ENCODE measurements around the gene SMC4. TPM values are rescaled to one million over a fixed set of nuclear protein-coding genes. Genes with fewer than 3 reads are reported as not detected.
A peak's percentile ranks its signal among the peaks of the same experiment; 100 is the strongest.

The SMC4 gene
- total and polyA plus RNA-seq, 10 of the 15 experiments (the other 5 are each of a cell fraction or from before 2014, with no cell fraction given): 75.6 to 288 (median 136) TPM

GRCh38 chr3:160434071-160434470 is 34.6 kb downstream of the SMC4 start:
- 69% methylated on average over 2 of the region's 2 CpGs for WGBS (ENCODE audit: insufficient coverage, insufficient replicate concordance, low lambda C conversion rate, missing lambda C conversion rate)
- no peak overlapping the region for H3K27ac ChIP-seq (ENCODE audit: control insufficient read depth, insufficient read depth)
- no peak for FAIRE-seq
- H4K20me1 ChIP-seq (ENCODE audit: control insufficient read depth, insufficient read depth): no peaks in the 10 kb centered on the region
- no peak overlapping the region for H3K9ac ChIP-seq (ENCODE audit: control insufficient read depth, insufficient read depth, low read length)
- H2AFZ ChIP-seq (ENCODE audit: control insufficient read depth, low read depth, low read length): no peak overlapping the region
- H3K27me3 ChIP-seq (replicated peaks in 1 of 2; ENCODE audit: control insufficient read depth in 2 of 2, insufficient read depth in 2 of 2, low read length in 1 of 2): no peaks in the 10 kb centered on the region
- H3K4me2 ChIP-seq (ENCODE audit: control insufficient read depth, insufficient read depth): no peak overlapping the region
- DNase-seq (ENCODE audit: low read depth, low spot score): no peak
- ChIA-PET SMC1A (ENCODE audit: uncharacterized antibody, unreplicated experiment) (interaction anchor here (1.1 to 4.6 kb wide), 3 partner anchors 16 to 26 kb away, joined by 5 to 27 read pairs (median 6); partner anchors contain the start of gene TRIM59), RAD21 (ENCODE audit: unreplicated experiment) (interaction anchor here (4.9 kb wide), 1 partner anchor 15 kb away, joined by 22 read pairs; the partner anchor contains the start of gene TRIM59), POLR2A (interaction anchor here (2.0 kb wide), 1 partner anchor 24 kb away, joined by 6 read pairs; no protein-coding TSS in a partner anchor), CTCF (interaction anchor here (1.5 to 2.0 kb wide), 2 partner anchors 27 to 401 kb away, joined by 4 to 5 read pairs; no protein-coding TSS in a partner anchor)
- no TSS peak for BruUV-seq (replicated peaks)
- in situ Hi-C loops (cut with MboI): no loop called here
- intact Hi-C loops (cut with micrococcal nuclease; ENCODE audit: unreplicated experiment): no loop called here
- H3K4me3 ChIP-seq: no peak overlapping the region
- no peak for ATAC-seq
- peaks cover 1 to 42% of the 10 kb centered on the region in 2 experiments for H3K36me3 ChIP-seq (ENCODE audit: control insufficient read depth in 2 of 2, insufficient read depth in 2 of 2, low read length in 1 of 2)
- H3K79me2 ChIP-seq (ENCODE audit: control insufficient read depth, insufficient read depth, low read length): peaks cover 36% of the 10 kb centered on the region
- no peaks in the 10 kb centered on the region for H3K4me1 ChIP-seq (ENCODE audit: control insufficient read depth, insufficient read depth, low read length)
- no peaks in the 10 kb centered on the region for H3K9me3 ChIP-seq (replicated peaks; ENCODE audit: control insufficient read depth, insufficient read depth, low read length)
- TF ChIP-seq TCF12 (IDR thresholded peaks at IDR 0.05; ENCODE audit: low read depth, low read length): no peak
- TF ChIP-seq ZBED1 (IDR thresholded peaks at IDR 0.05; ENCODE audit: borderline replicate concordance): no peak
- no peak for TF ChIP-seq ETV6 (conservative IDR thresholded peaks at IDR 0.05 in 1 of 2, IDR thresholded peaks at IDR 0.05 in 1 of 2; ENCODE audit: borderline replicate concordance in 1 of 2, low read depth in 1 of 2)
- peak; percentile 39; the same call in 1 of the 2 replicates for TF ChIP-seq POLR2AphosphoS2 (IDR thresholded peaks at IDR 0.05; ENCODE audit: low read depth, low read length)
- TF ChIP-seq RFX5 (IDR thresholded peaks at IDR 0.05; ENCODE audit: low read depth, low read length): no peak

DNA sequence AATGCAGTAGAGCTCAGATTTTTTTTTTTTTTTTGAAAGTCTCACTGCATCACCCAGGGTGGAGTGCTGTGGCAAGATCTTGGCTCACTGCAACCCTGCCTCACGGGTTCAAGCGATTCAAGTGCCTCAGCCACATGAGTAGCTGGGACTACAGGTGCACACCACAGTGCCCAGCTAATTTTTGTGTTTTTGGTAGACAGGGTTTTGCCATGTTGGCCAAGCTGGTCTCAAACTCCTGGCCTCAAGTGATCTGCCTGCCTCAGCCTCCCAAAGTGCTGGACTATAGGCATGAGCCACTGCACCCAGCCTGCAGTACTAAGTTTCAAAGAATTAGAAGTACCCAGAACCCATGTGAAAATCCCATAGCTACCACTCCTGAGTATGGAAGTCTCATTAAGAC is 35.6 kb downstream of the SMC4 start:
- no peaks in the 10 kb centered on the region for H3K4me1 ChIP-seq (ENCODE audit: control insufficient read depth, insufficient read depth, low read length)
- DNase-seq (ENCODE audit: low read depth, low spot score) (no peak), ATAC-seq (peak; percentile 37), FAIRE-seq (no peak)
- no peaks in the 10 kb centered on the region; the same call in 2 of the 3 replicates for H3K9me3 ChIP-seq (replicated peaks; ENCODE audit: control insufficient read depth, insufficient read depth, low read length)
- in situ Hi-C loops (cut with MboI) (no loop called here), intact Hi-C loops (cut with micrococcal nuclease; ENCODE audit: unreplicated experiment) (no loop called here)
- H3K27ac ChIP-seq (ENCODE audit: control insufficient read depth, insufficient read depth): no peak overlapping the region
- RAD21 ChIA-PET (ENCODE audit: unreplicated experiment): interaction anchor here (4.9 kb wide), 1 partner anchor 14 kb away, joined by 22 read pairs; the partner anchor contains the start of gene TRIM59
- 100% methylated on average over 2 of the region's 2 CpGs for WGBS (ENCODE audit: insufficient coverage, insufficient replicate concordance, low lambda C conversion rate, missing lambda C conversion rate)
- SMC1A ChIA-PET (ENCODE audit: uncharacterized antibody, unreplicated experiment): interaction anchor here (0.9 to 4.6 kb wide), 8 partner anchors 9 to 27 kb away, joined by 3 to 27 read pairs (median 5); partner anchors contain the start of gene TRIM59
- TF ChIP-seq SMAD1 (IDR thresholded peaks at IDR 0.05; ENCODE audit: low read depth, partially characterized antibody): no peak
- TF ChIP-seq POLR2AphosphoS5 (IDR thresholded peaks at IDR 0.05; ENCODE audit: low read length): 0 out of 2 replicates have a peak, but pooled peaks have one; percentile 25
- no peaks in the 10 kb centered on the region for H3K27me3 ChIP-seq (replicated peaks in 1 of 2; ENCODE audit: control insufficient read depth in 2 of 2, insufficient read depth in 2 of 2, low read length in 1 of 2)
- no peak overlapping the region for H3K9ac ChIP-seq (ENCODE audit: control insufficient read depth, insufficient read depth, low read length)
- H4K20me1 ChIP-seq (ENCODE audit: control insufficient read depth, insufficient read depth): no peaks in the 10 kb centered on the region
- POLR2A ChIA-PET: interaction anchor here (0.7 to 2.2 kb wide), 7 partner anchors 10 to 266 kb away, joined by 3 to 6 read pairs (median 3); partner anchors contain the start of gene TRIM59
- H3K36me3 ChIP-seq (ENCODE audit: control insufficient read depth in 2 of 2, insufficient read depth in 2 of 2, low read length in 1 of 2): peaks cover 1 to 42% of the 10 kb centered on the region in 2 experiments
- H2AFZ ChIP-seq (ENCODE audit: control insufficient read depth, low read depth, low read length): no peak overlapping the region
- CTCF ChIA-PET: interaction anchor here (0.8 to 2.0 kb wide), 6 partner anchors 10 to 402 kb away, joined by 3 to 8 read pairs (median 5); no protein-coding TSS in a partner anchor
- no peak overlapping the region for H3K4me2 ChIP-seq (ENCODE audit: control insufficient read depth, insufficient read depth)
- H3K4me3 ChIP-seq: no peak overlapping the region
- peaks cover 42% of the 10 kb centered on the region for H3K79me2 ChIP-seq (ENCODE audit: control insufficient read depth, insufficient read depth, low read length)
- BruUV-seq (replicated peaks): no TSS peak

Measured in GM12878 (cell line).